Measurements from ENCODE around the gene CCDC27.

The CCDC27 gene

DNA sequence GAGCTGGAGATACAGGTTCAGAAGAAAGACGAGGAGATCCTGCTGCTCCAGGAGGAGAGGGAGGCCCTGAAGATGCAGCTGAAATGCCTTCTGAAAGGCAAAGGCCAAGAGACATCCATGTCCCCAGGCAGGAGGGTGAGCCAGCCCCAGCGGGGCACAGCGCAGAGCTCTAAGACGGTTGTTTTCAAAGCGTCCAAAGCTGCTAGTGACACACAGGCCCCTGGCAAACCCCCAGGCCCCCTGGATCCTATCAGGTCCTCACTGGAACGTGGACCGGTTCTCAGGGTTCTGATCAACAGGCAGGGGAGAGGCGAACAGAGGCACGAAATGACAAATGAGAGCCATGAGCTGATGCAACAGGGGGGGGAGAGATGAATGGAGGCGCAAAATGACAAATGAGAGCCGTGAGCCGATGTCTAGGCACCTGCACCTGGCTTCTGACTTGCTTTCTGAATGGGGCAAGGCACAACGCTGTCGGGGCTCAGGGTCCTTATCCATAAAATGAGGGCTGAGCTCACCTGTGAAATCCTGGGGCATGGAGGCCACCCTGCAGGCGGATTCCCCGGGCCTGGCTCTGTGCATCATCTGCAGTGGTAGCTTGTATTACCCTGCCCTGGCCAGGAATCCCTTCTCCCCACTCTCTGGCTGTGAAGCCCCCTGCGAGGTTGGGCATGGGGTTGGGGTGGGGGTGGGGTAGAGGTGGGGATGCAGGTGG, 9.2 kb downstream of the CCDC27 start:
- no peak for DNase-seq

DNA sequence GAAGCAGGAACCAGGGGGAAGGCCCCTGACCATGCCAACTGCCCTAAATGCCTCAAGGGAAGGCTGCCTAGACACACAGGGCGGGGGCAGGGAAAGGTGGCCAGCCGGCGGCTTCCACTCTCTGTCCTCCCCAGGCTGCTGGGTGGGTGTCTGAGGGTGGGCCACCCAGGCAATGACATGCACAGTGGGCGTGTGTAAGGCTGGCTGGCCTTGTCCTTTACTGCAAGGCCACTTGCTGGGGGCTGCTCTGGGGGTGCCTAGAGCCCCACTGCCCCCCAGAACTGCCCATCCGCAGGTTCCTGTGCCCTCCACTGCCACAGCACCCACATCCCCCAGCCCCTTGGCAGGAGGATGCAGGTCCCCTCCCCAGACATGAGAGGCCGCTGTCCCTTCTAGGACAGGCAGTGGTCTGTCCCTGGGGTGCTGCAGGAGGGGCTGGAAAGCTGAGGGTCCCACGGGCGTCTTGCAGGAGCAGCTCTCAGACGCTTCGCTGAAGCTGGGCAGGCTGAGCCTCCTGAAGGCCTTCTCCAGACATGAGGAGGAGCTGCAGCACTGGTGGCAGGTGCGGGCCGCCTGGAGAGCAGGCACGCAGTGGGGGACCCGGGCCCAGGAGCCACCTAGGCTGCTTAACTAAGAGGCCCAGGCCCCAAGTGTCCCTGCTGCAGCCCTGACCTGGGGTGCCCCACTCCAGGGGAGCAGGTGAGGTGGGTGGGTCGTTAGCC, 10.1 kb downstream of the CCDC27 start:
- no peak for DNase-seq

DNA sequence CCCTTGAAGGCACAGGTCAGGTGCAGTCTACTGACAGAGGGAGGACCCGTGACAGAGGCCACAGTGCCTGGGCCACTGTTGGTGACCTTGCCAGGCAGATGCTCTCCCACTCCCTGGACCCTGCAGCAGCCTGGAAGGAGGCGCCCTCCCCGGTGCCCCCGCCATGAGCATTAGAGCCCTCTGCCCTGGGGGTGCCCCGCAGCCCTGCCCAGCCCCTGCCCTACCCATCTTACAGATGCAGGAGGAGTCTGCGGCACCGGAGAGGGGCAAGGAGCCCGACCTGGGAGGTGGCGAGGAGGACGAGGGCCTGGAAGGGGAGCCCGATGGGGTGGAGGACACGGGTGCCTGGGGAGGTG, 10.6 kb downstream of the CCDC27 start:
- DNase-seq, result no peak

DNA sequence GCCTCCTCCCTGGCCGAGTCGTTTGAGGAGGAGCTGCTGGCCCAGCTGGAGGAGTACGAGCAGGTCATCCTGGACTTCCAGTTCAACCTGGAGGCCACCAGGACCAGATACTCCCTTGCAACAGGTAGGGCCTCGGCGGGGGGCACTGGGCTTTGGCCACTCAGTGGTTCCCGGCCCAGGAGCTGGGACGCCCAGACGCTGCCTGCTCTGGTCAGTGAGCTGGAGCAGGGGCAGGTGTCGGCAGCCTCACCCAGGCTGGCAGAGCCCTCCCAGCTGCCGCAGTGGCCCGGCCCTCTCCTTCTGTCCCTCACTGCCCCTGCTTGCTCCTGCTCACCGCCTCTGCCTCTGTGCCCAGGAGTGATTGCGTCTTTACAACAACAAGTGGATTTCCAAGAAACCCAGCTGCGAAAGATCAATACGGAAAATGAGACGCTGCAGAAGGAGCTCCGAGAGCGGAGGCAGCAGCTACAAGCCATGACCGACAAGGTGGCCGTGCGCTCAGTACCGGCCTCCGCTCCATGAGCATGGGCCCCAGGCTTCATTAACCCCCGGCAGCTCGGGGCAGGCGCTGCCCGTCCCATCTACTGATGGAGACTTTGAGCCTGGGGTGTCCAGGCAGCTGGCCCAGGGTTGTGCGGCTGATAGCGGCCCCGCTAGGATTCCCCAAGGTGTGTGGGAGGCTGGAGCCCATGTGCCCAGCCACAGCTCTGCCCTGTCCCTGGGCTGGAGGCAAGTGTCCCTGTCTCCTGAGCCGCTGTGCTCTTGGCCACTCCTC, 11.3 kb downstream of the CCDC27 start:
- DNase-seq, result no peak

DNA sequence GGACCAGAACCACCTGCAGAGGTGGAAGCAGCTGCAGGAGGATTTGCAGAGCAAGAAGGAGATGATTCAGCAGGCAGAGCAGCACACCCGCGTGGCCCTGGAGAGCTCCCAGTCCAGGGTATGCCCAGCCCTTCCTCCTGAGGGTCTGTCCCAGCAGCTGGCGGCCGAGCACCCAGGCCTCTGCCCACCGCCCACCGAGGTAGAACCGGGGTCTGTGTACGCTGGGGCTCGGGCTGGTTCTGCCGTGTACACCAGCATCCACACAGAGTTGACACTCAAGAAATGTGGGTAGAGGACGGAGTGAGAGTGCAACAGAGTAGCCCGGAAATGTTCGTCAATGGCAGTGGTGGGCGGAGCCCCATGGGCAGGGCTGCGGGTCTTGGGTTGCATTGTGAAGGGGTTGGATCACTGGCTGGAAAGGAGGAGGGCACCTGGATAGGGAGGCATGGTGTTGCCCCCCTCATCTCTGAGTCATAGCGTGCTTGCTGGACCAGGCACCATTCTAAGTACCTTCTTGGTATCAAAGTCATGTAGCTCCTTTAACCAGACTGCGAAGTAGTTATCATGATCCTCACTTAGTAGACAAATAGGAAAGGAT, 15.2 kb downstream of the CCDC27 start:
- no peak for DNase-seq

DNA sequence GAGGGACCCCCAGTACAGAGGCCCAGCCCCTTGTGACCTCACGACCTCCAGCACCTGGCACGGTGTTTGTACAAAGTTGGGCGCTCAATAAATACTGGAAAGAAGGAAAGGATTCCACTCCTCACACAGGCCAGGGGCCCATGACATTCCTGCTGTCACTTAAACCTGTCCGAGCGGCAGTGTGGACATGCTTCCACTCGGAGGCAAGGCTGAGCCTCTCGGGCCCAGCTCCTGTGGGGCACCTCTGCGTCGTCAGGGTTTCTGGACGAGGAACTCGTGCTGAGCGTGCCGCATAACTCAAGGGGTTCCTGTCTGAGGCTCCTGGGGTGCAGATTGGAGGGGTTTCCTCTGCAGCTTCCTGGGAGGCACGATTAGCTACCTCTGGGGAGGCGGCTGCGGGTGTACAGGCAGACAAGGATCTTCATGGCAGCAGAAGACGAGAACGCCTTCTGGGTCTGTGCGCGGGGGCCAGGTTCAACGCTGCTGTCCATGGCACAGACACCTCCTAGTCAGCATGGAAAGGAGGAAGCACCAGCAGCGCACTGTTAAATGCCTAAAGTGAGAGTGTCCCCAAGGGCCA, 16.7 kb downstream of the CCDC27 start:
- no peak for DNase-seq

DNA sequence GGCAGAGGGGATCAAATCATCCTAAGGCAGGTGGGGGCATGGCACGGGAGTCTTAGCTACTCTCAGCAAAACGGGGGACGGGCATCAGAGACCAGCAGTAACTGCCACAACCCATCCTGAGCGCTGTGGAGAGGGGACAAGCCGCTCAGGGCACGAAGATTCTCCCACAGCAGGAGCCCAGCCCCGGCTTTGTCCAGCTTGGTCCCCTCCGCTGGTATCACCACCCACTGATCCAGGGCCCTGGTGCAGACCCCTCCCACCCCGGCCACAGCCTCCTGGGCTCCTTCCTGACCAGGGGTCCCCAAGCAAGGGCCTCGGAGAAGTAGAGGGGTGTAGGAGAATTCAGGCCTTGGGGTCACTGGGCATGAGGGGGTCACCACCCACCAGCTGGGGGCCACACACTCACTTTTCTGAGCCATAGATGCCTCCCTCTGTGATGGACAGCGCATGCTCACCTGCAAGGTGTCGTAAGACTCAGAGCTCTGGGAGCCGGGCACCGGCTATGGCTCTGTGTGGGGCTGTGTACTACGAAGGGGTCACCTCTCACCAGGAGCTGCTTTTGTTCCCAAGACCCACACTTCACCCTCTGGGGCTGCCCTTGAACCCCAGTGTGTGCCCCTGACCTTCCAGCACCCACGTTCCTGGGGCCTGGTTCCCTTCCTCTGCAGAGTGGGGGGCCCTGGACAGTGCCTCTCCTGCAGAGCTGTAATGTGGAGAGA, 18.0 kb downstream of the CCDC27 start:
- no peak for DNase-seq

DNA sequence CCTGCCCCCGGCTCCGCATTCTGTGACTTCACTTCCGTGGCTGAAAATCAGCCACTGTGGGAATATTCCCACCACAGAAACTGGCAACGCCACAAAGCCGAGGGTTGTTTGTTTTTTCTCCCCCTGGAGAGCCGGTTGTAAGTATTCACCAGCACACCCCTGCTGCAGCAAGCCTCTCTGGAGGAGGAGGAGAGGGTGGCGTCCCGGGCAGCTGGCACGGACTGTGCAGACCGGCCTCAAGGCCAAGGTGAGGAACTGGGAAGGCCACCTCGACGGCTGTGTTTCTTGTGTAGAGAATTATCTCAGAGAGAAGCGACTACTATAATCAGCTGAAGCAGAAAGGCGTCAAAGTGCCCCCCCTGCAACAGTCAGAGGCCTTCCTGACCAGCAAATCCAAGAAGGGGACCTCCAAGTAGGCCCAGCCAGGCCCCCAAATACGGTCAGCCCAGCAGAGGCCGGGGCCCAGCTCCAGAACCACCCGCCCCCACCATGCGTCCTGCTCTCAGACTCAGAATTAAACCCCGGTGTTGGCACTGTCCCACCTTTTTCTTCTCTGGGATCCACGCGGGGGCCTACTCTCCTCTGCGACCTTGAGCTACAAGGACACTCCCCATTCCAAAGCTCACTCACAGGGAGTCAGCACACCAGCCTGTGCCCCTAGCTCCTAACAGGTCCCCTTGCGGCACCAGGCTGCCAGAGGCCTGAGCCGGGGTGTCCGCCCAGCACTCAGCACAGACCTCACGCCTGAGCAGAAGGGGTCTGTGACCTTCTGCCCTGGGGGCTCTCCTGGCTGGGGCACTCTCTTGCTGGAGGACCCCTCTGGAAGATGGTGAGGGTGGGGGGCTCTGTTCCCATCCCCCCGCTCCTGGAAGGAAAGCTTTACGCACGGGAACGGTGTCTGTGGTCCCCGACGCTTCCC, 19.1 kb downstream of the CCDC27 start:
- no peak for DNase-seq

DNA sequence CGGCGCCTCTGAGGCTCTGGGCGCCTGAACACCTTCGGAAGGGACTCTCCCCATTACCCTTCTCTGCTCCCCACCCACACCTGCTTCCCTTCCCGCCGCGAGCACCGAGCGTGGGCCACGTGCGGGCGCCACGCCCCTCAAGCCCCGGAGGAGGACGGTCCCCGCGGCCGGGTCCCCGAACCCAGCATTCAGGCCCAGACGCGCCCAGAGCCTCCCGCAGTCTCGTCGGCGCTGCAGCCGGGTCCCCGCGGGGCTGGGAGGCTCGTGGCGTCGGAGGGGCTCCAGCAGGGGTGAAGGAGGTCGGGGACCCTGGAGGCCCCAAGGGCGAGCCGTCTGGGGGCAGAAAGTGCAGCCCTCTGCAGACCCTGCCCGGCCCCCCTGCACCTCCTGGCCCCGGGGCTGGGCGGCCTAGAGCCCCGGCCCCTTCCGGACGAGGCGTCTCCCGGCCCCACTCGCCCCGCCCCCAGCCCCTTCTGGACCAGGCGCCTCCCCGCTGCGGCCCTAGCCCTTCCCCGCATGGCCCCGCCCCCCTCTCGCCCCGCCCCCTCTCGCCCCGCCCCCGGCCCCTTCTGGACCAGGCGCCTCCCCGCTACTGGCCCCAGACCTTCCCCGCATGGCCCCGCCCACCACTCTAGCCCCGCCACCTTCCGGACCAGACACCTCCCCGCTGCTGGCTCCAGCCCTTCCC, 19.9 kb downstream of the CCDC27 start:
- DNase-seq, result peak; percentile 96

DNA sequence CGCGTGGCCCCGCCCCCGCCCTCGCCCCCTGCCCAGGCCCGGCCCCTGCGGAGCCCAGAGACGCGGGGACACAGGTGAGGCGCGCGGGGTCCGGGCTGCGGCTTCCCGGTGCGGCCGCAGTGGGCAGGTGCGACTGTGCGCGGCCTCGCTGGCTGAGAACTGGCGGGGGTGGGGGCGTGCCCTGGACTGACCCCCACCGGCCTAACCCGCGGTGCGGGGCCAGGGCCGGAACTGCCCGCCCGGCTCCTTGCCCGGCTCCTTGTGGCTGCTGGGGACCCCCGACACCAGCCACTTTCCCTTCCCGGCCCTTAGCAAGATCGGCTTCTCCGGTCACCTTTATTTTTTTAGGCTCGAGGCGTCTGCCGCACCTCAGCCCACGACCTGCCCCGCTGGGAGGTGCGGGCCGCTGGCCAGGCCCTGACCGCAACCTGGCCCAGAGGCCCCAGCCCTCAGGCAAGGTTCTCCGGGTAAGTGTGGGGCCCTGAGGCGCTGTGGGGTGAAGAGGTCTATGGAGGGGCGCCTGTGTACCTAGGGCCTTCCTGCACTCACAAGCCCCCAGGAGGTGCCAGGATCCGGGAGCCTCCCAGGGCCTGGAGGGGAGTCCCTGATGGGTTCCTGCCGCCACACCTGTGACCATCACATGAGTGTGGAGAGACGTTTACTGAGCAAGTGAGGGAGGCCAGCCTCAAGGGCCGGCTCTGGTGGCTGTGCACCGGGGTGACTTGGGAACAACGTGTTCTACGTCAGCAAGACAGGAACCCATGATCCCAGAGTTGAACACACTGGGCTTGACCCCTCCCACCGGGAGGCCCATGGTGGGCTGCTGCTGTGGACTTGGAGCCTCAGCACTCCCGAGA, 20.7 kb downstream of the CCDC27 start, which contains the start of gene SMIM1:
SMIM1 (plus strand) TSS at position 35 of the 857 bp plus-strand sequence. CDS start 2,625 bp downstream, outside the sequence.
- DNase-seq, result peak; percentile 61

DNA sequence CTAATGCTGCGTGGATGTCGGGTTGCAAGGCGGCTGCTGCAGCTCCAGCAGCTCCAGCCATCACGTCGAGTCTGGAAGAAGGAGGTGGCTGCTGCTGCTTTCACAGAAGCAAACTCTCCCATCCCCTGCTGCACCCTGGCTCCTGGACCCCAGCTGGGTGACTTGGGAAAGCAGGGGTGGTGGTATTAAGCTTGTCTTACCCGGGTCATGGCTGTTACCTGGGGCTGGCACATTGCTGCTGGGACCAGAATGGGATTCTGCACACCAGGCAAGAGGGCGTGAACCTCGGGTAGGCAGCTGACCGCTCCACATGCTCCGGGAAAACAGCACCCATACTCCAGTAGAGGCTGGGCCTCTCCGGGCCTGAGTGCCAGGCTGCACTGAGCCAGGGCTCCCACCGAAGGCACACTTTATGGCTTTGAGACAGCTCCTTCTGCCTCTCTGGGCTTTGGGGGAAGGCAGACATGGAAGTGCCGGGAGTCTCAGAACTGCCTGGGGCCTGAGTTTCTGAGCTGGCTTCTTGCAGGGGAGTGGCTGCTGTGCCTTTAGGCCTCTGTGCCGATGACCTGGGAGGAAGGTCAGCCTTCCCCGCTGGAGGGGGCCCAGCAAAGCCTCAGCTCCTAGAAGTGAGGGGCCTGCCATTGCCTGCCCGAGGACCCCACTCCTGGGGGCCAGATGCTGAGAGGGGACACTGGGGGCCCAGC, 21.5 kb downstream of the CCDC27 start:
- no peak for DNase-seq

DNA sequence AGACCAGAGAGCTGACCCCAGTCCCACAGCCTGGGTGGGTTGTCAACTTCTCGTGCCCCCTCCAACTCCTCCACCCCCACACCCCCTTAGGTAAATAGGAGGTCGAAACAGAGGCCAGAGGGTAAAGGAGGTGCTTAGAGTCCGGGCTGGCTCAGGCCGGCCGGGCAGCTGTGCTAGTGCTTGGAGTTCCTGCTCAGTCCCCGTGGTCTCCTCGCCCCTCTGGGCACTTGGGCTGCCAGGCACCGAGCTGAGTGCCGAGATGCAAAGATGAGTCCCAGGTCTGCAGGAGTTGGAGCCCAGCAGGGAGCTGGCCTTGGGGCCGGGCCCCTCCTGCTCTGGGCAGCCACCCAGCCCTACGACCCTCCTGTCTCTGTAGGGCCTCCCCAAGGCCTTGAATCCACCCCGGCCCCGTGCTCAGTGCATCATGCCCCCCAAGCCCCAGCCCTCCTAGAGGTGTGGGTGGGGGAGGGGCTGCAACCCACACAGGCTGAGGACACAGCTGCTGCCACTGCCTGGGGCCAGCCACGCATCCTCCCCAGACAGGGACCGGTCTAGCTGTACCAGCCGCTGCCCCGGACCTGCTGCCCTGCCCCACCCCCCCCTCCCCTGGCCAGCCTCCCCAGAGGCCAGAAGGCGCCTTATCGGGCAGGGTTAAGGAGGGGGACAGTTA, 22.2 kb downstream of the CCDC27 start:
- DNase-seq, result no peak

DNA sequence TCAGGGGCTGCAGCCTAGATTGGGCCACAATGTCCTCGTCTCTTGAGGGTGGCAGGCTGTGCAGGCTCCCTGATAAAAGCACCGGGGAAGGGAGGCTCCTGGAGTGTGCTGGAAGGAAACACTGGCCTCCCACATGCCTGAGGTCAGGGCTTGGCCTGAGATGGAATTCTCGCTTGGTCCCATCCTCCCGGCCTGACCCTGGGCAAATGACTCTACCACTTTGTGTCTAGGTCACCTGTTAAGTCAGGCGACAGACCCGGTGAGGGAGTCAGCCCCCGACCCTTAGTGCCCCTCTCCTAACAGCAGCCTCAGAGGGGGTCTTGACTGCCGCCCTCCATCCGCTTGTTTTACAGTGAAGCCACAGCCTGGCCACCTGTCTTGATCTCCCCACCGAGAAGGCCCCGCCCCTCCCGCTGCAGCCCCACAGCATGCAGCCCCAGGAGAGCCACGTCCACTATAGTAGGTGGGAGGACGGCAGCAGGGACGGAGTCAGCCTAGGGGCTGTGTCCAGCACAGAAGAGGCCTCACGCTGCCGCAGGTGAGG, 22.8 kb downstream of the CCDC27 start:
- no peak for DNase-seq

DNA sequence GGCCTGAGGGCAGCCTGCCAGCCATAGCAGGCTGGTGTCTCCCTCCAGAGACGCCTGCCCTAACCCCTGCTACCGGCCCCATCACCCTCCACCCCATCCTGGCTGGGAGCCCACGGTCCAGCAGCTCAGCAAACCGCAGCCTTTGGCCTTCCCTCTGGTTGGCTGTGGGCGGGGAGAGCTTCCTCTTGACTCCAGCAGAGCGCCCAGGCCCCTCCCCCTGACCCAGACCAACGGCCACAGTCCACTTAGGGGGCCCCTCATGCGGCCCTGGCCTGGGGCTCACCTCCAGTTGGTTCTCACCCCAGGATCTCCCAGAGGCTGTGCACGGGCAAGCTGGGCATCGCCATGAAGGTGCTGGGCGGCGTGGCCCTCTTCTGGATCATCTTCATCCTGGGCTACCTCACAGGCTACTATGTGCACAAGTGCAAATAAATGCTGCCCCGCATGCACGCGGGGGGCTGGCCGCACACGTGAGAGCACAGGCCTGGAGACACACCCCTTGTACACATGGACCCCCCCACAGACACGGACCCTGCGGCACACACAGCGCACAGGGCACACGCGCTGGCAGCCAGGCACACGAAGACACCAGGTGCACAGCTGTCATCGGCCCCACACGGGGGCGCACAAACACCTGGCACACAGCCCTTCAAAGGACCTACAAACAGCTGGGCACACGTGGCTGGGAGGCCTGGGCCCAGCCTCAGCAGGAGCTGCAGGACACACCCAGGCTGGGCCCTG, 23.4 kb downstream of the CCDC27 start:
- peak; percentile 98 for DNase-seq

DNA sequence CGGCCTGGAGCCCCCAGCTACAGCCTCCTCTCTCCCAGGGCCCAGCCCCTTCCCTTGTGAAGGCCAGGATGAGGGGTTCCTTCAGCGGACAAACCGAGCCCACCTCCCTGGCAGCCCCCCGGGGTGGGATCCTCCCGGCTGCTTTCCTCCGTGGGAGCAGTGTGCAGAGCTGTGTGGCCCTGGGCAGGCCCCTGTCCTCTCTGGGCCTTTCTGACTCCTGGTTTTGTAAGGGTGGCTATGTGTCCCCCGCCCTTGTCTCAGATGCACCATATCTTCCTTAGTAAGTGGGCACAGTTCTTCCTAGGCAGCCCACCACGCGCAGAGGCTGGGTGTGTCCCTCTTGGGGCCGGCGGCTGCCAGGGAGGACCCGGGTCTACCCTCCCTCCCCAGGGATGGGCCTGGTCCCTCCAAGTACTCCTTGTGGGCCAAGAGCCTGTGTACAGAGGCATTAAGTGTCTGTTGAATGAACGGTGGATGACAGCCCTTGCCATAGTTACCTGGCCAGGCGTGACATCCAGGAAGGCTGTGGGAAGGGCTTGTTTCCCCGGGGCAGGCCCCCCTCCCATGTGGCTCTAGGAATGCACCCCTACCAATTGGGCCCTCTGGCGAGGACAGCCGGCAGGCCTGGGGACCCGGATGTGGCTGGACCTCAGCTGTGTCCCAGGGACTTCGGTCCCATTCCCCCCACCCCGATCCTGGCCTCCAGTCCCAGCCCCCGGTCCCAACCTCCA, 24.1 kb downstream of the CCDC27 start:
- DNase-seq, result no peak

DNA sequence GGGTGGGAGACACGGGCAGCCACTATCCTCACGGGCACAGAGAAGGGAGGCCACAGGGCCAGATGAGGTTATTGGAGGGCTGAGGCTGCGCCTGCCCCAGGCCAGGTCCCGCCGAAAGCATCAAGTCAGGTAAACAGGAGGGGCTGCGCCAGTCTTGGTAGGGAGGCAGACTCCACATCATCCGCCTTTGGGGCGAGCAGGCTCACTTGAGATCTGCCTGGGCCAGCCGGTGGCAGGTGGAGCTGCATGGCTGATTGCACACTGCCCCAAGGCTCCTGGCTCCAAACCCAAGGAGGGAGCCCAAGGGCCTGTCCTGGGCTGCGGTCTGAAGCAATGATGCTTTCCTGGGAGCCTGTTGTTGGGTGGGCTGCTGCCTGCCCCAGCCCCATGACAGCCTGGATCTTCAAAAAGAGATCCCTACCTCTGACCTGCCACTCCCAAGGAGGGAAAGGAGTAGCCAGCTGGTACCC, 24.9 kb downstream of the CCDC27 start:
- DNase-seq, result no peak

Measured in RPMI8226 (cell line).